ENCODE measurements around the gene TNFRSF14. TPM values are rescaled to one million over a fixed set of nuclear protein-coding genes. Genes with fewer than 3 reads are reported as not detected.
"Not testable (repeated sequence)": the region's sequence is repeated elsewhere in the genome, so short reads cannot be mapped to it uniquely, and the experiment has no call there.

TNFRSF14 gene
- total RNA-seq, 1 donor from 2014 or later = 2.4 TPM

DNA sequence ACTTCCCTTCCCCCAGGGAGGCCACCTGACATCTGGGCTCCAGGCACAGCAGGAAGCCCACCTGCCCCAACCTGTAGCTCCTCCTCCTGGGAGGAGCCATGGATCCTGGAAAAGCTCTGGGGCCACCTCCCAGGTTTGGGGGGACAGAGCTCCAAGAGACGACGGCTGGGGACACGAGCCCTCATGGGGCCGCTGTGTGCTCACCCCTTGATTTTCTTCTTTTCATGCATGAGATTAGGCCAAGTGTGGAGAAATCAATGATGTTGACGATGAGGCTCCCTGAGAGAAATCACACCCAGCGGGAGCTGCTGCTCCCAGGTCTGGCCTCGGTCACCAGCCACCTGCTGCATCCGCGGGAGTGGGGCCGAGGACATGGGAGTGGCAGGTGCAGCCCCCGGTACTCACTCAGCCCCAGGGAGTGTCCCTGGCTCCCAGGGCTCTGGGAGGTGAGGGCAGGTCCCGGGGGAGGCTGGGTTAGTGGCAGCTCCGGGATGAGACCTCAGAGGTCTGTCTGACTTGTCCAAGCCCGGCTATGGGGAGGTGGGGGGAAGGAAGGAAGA, 8.7 kb downstream of the TNFRSF14 start:
- FAIRE-seq (no peak), DNase-seq (ENCODE audit: low spot score in 2 of 2) (no peak)

DNA sequence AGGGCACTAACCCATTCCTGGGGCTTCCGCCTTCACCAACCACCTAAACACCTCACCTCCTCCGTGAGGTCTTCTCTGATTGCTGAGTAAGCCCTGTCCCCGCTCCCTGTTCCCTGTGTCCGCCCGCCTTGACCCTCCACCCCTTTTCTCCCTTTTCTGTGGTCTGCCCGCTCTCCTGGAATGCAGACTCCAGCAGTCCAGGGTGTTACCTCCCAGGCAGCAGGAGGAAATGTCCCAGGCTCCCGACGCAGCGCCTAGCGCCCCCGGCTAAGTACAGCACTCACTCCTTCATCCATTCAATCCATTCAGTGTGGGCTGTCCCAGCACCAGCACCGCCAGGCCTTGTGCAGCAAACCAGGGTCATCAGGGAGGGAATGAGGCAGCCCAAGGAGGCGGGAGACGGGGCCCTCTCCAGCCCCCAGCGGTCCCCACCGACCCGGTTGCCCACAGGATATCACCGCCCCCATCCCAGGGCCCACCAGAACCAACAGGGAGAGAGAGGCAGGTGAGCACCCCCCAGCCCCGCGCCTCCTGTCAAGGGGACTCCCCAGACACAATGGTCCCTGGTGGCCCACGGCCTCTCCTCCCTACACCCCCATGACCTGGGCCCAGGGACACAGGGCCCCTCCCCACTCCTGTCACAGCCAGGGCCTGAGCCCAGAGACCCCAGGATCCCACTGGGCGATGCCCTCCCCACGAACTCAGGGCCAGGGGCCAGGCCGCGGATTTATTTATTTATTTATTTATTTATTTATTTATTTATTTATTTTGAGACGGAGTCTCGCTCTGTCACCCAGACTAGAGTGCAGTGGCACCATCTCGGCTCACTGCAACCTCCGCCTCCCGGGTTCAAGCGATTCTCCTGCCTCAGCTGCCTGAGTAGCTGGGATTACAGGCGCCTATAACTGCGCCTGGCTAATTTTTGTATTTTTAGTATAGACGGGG, 10.2 kb downstream of the TNFRSF14 start:
- no peak for FAIRE-seq
- DNase-seq (ENCODE audit: low spot score in 2 of 2) = no peak

DNA sequence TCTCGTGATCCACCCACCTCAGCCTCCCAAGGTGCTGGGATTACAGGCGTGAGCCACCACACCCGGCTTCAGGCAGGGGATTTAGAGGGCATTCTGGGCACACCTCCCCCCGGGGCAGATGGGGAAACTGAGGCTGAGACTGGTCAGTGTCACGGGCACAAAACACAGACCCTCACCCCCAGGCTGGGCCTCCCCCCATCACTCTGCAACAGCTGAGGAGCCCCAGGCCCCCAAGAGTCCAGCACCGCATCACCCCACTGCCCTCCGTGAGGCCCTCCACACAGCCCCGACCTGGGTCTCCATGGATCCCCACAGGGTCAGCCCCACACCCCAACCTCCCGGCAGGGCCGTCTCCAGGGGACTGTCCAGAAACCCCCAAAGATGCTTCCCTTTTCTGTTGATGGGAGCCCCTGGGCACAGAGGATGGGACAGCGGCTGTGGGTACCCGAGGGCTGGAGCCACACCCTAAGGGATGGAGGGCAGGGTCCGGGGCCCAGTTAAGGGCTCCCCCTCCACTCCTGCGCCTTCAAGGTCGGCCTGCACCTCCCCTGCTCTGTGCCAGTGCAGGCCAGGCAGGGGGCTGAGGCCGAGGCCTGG, 11.0 kb downstream of the TNFRSF14 start:
- DNase-seq (ENCODE audit: low spot score in 2 of 2) (no peak), FAIRE-seq (no peak)

DNA sequence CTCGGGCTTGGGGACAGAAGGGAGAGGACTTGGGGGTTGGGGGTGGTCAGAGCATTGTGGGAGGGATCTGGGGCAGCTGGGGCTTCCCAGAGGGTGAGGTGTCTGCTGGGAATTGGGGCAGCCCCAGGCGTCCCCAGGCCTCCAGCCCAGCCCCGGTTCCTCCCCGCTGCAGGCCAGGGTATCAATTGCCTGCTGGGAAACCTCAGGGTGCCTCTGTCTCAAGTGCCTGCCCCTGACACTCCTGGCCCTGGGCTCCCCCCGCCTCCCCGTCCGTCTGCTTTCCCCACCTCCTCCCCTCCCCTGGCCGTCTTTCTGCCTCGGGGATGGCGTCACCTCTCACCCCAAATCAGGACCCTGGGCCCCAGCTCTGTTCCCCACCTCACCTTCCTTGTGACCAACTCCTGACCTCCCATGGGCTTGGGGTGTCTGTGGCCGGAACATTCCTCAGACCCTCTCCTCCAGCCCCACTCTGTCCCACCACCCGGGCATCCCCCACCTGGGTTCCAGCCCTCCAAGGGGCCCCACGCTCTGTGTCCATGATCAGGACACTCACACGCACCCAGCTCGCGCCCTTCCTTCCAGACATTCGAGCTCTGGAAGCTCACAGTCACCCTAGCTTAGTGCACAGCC, 12.1 kb downstream of the TNFRSF14 start:
- not testable (repeated sequence) for DNase-seq (ENCODE audit: low spot score in 2 of 2); FAIRE-seq

DNA sequence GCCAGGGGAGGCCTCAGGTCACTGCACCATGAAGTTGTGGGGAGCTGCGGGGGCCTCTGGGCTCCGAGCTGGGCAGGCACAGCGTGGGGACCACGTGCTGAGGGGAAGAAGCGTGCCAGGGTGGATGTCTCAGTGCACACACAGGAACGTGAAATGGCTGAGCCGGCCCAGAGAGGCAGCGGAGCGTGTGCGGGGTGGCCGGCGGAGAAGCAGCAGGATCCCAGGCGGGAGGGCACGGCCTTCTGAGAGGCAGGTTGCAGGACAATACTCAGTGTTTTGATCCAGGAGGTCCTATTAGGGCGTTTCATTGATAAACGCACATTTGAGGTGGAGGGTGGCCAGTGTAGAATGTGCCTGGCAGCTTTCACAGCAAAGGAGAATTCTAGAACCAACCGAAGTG, 12.9 kb downstream of the TNFRSF14 start:
- DNase-seq (ENCODE audit: low spot score in 2 of 2) (no peak), FAIRE-seq (no peak)

DNA sequence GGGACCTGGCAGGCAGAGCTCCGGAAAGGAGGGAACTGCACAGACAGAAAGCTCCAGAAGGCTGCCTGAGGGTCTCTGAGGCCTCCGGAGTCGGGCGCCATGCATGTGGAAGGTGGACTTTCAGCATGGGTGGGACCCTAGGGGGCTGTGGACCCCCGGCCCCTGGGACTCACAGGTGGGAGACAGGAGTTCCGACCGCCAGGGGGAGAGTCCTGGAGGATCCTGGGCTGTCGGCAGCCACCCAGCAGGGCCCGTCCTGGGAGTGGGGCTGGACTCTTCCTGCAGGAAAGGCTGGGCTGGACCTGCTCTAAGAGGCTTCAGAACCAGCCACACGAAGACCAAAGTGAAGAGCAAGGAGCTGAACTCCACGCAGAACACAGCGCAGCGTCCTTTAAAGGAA, 13.5 kb downstream of the TNFRSF14 start:
- not testable (repeated sequence) for DNase-seq (ENCODE audit: low spot score in 2 of 2); FAIRE-seq

DNA sequence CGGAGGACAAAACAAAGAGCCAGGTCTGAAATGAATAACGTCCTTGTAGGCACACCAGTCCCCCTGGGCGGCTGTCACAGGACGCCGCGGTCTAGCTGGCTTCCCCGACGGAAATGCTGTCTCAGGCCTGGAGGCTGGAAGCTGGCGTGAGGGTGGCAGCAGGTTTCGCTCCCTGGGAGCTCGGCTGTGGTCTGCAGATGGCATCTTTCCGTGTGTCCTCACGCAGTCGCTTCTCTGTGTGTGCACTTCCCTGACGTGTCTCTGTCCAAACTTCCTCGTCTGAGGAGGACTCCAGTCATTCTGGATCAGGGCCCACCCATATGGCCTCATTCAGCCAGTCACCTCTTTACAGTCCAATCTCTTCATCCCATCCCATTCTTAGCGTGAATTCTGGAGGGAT, 14.2 kb downstream of the TNFRSF14 start:
- no peak for DNase-seq (ENCODE audit: low spot score in 2 of 2)
- no peak for FAIRE-seq

DNA sequence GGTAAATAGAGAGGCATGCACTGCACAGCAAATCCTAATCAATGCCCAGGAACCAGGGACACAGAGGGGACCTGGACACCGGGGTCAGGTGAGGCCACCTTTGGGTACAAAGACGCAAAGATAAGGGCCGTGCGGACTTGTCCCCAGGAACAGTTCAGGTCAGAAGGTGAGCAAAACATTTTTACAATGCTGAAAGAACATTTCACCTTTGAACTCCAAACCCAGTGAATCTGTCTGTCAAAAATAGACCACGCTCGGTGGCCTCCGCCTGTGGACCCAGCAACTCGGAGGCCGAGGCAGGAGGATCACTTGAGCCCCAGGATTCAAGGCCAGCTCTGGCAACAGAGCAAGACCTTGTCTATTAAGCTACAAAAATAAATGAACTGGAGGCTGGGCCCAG, 15.2 kb downstream of the TNFRSF14 start:
- FAIRE-seq (no peak), DNase-seq (ENCODE audit: low spot score in 2 of 2) (no peak)

DNA sequence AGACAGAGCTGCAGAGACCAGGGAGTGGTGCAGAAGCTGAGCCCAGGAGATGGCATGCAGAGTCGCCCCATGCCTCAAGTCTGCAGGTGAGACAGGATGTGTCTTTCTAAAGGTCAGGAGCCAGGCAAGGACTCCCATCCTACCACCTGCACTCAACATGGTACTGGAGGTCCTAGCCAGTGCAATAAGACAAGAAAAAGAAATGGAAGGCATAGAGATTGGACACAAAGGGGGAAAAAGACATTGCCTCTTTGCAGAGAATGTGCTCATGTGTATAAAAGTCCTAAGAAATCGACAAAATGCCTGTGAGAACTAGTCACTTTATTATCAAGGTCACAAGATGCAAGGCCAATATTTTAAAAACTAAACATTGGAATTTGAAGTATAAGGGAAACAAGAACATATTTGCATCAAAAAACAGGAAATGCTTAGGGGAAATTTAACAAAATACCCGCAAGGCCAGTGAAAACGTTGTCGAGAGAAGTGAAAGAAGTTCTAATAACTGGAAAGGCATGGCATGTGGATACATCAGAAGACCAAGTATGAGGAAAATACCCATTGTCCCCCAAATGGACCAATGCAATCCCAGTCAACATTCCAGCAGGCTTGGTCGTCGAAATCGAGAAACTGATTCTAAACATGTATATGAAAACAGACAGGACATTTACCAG, 17.2 kb downstream of the TNFRSF14 start:
- FAIRE-seq = no peak
- DNase-seq (ENCODE audit: low spot score in 2 of 2) = no peak

DNA sequence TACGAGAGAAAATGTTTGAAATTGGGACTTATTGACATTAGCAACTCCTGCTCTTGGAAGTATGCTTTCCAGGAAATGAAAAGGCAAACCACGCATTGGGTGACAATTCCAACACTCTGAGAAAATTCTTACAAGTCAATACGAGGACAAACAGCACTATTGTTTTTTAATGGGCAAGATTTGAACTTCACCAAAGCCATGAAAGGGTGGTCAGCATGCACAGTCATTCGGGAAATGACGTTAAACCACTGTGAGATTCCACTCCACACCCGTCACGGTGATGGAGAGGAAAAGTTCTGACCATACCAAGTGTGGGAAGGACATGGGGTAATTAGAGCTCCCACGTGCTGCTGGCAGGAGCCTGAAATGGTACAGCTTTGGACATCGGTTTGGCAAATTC, 18.2 kb downstream of the TNFRSF14 start:
- FAIRE-seq = no peak
- DNase-seq (ENCODE audit: low spot score in 2 of 2) = no peak

DNA sequence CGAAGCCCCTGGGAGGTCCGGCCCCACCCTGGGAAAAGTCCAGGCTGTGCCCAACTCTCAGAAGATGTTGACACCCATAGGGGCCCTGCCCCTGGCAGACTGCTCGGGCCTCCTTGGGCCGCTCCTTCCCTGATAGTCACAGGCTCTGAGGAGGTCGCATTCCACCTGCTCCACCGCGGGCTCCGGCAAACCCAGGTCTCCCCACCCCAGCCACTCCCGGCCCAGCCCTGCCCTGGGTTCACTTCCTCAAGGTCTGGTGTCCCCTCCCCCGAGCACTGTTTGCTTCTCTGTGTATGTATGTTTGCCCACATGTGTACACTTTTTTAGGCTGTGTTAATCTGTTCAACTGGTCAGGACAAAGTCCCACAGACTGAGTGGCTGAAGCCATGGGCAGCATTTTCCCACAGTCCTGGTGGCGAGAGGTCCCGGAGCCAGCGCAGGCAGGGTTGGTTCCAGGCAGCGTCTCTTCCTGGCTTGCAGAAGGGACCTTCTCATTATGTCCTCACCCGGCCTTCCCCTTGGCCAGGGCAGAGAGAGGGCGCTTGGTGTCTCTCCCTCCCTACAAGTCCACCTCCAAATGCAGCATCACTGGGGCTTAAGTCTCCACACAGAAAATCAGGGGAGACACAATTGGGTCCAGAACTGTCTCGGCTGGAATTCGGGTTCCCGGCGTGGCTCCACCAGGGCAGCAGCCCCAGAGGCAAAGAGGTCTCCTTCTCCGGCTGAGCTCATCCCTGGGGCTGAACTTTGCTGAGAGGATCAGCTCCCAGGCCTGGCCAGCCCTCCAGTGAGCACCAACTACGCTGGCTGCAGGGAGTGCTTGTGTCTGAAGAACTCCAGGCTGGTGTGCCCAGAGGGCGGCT, 19.9 kb downstream of the TNFRSF14 start:
- DNase-seq (ENCODE audit: low spot score in 2 of 2) (no peak), FAIRE-seq (no peak)

DNA sequence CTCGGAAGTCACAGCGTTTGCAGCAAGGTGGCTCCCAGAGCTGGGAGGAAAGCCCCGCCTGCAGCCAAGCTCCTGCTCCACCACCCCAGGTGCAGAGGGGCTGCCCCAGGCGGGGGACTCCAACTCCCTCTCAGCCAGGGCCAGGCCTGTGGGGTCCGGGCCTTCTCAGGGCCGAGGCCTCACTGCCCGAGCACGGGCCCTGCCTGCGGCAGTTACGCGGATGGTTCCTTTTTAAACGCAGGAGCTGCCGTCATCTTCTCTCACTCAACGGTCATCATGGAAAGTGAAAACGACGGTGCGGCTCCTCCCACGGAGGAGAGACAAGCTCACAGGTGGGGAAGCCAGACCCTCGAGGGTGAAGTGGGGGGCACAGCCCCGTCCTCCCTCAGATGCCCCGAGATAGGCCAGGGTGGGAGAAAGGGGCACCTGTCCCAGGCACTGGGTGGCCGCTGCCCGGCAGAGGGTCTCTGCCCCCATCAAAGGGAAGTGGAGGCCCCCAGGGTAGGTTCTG, 21.4 kb downstream of the TNFRSF14 start:
- DNase-seq (ENCODE audit: low spot score in 2 of 2); FAIRE-seq: not testable (repeated sequence)

DNA sequence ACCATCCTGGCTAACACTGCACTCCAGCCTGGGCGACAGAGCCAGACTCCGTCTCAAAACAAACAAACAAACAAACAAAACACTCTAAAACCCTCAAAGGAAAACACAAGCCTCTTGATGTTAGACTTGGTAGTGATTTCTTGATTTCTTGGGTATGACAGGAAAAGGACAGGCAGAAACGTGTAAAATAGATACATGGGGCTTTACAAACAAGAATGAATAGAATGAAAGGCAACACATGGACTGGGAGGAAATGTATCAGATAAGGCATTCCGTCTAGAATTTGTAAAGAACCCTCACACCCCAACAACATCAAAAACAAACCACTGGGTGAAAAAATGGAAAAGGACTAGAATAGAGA, 22.6 kb downstream of the TNFRSF14 start:
- DNase-seq (ENCODE audit: low spot score in 2 of 2) (no peak), FAIRE-seq (no peak)

DNA sequence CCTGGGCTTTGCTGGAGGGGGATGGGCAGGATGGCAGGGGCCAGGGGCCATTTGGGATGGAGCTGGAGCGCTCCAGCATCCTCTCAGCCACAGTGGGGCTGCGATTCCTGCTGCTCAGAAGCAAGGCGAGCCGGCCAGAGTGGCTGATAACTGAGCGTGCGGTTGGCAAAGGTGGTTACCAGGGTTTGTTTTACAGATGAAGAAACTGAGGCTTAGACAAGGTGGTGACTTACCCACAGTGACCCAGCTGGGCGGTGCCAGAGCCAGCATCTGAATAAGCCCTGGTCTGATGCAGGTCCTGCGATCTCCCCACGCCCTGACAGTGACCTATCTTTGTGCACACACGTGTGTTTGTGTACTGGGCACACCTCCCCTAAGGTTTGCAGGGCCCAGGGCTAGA, 24.5 kb downstream of the TNFRSF14 start:
- FAIRE-seq (no peak), DNase-seq (ENCODE audit: low spot score in 2 of 2) (no peak)

DNA sequence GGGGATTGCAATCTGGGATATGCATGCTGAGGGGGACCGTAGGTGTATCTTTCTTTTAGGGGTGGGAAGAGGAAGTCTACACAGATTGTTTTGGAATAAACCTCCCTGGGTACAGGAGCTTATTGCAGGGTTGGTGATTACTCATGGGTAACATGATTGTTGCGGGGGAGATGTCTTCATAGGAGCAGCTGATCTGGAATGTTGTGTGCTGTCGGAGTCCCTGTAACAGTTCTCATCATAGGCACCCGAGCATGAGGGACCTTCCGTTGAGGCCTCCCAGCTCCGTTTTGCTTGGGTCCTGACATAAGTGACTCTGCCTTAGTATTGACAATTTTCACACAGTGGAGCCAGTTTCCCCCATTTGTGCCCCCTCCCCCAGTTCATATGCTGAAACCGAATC, 26.2 kb downstream of the TNFRSF14 start:
- no peak for DNase-seq (ENCODE audit: low spot score in 2 of 2)

DNA sequence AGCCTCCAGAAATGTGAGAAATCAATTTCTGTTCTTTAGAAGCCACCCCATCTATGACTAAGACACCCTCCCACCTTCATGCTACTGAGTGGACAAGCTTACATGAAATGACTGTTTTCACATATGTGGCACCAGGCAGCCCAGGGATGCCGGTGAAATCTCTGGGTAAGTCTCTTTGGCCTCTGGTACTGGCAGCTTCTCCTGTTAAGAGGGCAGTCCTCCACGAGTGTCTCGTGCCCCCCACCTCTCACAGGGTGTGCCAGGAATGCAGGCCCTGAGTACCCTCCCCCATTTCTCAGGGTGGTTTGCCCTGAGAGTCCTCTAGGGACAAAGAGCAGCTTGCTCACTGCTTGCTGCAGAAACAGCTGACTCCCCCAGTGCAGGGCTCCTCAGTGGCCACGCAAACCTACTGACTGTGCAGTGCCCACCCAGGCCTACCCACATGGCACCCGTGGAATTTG, 27.2 kb downstream of the TNFRSF14 start:
- FAIRE-seq = no peak
- DNase-seq (ENCODE audit: low spot score in 2 of 2) = no peak

More for the DNA sequence above, 26.2 kb downstream of the TNFRSF14 start:
- FAIRE-seq = no peak

DNA sequence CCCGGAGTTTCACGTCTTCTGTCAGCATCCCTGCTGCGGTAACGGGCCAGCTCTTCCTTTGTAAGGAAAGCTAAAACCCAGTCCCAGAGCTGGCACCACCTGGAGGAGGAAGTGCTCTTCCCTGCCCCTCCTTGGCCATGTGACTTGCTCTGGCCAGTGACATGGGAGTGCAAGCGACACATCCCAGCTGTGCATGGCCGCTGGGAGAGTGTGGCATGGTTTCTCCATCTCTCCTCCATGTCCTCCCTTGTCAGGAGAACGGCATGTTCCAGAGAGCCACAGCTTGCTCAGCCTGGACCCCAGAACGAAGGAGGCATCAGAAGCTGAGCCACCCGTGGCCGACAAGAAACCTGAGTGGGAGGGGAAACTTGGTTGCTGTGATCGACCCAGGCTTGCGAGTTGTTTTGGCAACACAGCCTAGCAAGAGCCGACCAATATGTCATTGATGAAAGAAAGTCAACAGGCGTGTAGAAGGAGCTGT, 27.7 kb downstream of the TNFRSF14 start:
- FAIRE-seq = no peak
- DNase-seq (ENCODE audit: low spot score in 2 of 2) = no peak

DNA sequence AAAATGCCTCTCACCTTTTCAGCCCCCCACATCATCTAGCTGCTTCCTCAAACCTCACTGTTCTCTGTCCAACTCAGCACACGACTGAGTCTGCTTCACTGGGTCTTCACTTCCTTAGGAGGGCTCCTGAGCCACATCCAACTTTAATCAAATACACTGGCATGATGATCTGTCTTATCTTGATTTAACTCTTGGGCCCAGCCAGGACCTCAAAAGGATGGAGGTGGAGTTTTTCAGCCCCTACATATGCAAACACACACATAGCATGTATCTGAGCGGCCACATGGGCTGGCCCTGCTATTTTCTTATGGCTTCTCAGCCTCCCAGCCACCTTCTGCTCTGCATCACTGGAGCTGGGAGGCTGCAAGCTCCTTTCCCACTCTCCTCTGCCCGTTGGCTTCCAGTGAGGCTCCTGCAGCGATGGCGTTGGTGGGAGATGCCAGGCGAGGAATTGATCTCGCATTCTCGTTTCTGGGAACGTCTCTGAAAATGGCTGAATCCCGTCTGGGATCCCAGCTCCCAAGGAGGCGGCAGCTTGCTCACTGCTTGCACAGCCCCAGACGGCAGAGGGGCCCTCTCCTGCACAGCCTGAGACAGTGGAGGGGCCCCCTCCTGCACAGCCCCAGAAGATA, 28.6 kb downstream of the TNFRSF14 start:
- no peak for FAIRE-seq

More for the DNA sequence above, 28.6 kb downstream of the TNFRSF14 start:
- DNase-seq (ENCODE audit: low spot score in 2 of 2) = no peak
